ENCODE results near the gene CDH6.
A peak's percentile ranks its signal among the peaks of the same experiment; 100 is the strongest.

Gene CDH6

DNA sequence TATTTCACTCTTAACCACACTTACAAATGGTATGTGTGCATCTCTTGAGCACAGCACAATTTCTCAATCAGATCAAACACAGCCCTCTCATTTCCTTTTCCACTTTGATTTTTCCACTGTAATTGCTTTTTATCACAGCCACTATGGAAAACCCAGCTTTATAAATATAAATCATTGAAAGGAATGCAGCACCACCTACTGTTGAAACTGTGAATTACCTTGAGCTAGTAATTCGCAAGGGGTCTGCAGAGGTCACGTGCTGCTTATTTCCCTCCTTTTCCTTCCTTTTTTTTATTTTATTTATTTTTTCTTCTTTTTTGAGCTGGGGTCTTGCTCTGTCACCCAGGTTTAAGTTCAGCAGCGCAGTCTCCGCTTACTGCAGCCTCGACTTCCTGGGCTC lies 76.9 kb downstream of the CDH6 start:
- TF ChIP-seq CEBPB (IDR thresholded peaks at IDR 0.05): no peak
- TF ChIP-seq RAD21 (IDR thresholded peaks at IDR 0.05; ENCODE audit: low read depth): peak; percentile 39; the same call in 1 of the 2 replicates

DNA sequence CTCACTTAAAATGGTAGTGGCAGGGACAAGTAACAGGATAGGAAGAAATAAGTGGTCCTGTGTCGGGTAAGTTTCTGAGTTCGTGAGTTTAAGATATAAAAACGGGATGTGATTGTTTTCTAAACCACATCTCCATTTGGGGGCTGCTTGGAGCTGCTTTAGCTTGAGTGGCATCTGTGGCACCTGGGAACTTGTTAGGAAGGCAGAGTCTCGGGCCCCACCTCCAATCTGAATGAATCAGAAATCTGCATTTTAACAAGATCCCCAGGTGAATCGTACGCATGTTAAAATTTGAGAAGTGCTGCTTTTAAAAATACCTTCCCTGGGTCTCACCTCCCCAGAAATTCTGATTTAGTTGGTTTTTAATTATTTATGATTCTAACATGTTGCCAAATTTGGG lies 78.1 kb downstream of the CDH6 start:
- TF ChIP-seq EGR1 (IDR thresholded peaks at IDR 0.05) (no peak), TEAD4 (IDR thresholded peaks at IDR 0.05) (no peak), CEBPB (IDR thresholded peaks at IDR 0.05) (no peak), YY1 (IDR thresholded peaks at IDR 0.05; ENCODE audit: low read depth) (no peak), RAD21 (IDR thresholded peaks at IDR 0.05; ENCODE audit: low read depth) (no peak), TAF1 (IDR thresholded peaks at IDR 0.05; ENCODE audit: low read depth) (no peak), FOXM1 (IDR thresholded peaks at IDR 0.05; ENCODE audit: borderline replicate concordance, low read depth) (no peak), CREB1 (IDR thresholded peaks at IDR 0.05; ENCODE audit: low read depth) (no peak), ZBTB7A (IDR thresholded peaks at IDR 0.05; ENCODE audit: low read depth) (no peak)
- TF ChIP-seq, protein P1, sequence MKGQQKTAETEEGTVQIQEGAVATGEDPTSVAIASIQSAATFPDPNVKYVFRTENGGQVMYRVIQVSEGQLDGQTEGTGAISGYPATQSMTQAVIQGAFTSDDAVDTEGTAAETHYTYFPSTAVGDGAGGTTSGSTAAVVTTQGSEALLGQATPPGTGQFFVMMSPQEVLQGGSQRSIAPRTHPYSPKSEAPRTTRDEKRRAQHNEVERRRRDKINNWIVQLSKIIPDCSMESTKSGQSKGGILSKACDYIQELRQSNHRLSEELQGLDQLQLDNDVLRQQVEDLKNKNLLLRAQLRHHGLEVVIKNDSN (IDR thresholded peaks at IDR 0.05): no peak
- TF ChIP-seq, protein P2, sequence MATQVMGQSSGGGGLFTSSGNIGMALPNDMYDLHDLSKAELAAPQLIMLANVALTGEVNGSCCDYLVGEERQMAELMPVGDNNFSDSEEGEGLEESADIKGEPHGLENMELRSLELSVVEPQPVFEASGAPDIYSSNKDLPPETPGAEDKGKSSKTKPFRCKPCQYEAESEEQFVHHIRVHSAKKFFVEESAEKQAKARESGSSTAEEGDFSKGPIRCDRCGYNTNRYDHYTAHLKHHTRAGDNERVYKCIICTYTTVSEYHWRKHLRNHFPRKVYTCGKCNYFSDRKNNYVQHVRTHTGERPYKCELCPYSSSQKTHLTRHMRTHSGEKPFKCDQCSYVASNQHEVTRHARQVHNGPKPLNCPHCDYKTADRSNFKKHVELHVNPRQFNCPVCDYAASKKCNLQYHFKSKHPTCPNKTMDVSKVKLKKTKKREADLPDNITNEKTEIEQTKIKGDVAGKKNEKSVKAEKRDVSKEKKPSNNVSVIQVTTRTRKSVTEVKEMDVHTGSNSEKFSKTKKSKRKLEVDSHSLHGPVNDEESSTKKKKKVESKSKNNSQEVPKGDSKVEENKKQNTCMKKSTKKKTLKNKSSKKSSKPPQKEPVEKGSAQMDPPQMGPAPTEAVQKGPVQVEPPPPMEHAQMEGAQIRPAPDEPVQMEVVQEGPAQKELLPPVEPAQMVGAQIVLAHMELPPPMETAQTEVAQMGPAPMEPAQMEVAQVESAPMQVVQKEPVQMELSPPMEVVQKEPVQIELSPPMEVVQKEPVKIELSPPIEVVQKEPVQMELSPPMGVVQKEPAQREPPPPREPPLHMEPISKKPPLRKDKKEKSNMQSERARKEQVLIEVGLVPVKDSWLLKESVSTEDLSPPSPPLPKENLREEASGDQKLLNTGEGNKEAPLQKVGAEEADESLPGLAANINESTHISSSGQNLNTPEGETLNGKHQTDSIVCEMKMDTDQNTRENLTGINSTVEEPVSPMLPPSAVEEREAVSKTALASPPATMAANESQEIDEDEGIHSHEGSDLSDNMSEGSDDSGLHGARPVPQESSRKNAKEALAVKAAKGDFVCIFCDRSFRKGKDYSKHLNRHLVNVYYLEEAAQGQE (IDR thresholded peaks at IDR 0.05; ENCODE audit: low read depth): no peak

DNA sequence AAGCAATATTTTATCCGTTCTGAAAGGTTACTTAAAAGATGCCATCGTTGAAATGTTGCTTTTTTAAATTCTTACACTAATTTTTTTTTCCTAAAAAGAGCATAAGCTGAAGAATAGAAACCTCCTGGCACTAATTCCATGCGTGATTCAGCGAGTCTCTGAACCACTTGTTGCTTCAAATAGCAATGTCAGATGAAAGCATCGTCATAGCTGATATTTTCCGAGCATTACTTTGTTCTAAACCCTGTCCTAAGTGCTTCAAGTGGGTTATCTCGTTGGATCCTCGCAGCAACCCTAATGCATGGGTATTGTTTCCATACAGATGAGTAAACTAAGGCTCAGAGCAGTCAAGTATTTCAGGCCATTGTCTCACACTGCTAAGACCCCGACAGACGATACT lies 79.7 kb downstream of the CDH6 start:
- TF ChIP-seq YY1 (IDR thresholded peaks at IDR 0.05; ENCODE audit: low read depth) (no peak), CREB1 (IDR thresholded peaks at IDR 0.05; ENCODE audit: low read depth) (no peak), FOXM1 (IDR thresholded peaks at IDR 0.05; ENCODE audit: borderline replicate concordance, low read depth) (no peak), EGR1 (IDR thresholded peaks at IDR 0.05) (no peak), ZBTB7A (IDR thresholded peaks at IDR 0.05; ENCODE audit: low read depth) (no peak)
- TF ChIP-seq, protein P3, sequence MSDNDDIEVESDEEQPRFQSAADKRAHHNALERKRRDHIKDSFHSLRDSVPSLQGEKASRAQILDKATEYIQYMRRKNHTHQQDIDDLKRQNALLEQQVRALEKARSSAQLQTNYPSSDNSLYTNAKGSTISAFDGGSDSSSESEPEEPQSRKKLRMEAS (IDR thresholded peaks at IDR 0.05): no peak
- TF ChIP-seq, protein P2 (IDR thresholded peaks at IDR 0.05; ENCODE audit: low read depth): no peak

DNA sequence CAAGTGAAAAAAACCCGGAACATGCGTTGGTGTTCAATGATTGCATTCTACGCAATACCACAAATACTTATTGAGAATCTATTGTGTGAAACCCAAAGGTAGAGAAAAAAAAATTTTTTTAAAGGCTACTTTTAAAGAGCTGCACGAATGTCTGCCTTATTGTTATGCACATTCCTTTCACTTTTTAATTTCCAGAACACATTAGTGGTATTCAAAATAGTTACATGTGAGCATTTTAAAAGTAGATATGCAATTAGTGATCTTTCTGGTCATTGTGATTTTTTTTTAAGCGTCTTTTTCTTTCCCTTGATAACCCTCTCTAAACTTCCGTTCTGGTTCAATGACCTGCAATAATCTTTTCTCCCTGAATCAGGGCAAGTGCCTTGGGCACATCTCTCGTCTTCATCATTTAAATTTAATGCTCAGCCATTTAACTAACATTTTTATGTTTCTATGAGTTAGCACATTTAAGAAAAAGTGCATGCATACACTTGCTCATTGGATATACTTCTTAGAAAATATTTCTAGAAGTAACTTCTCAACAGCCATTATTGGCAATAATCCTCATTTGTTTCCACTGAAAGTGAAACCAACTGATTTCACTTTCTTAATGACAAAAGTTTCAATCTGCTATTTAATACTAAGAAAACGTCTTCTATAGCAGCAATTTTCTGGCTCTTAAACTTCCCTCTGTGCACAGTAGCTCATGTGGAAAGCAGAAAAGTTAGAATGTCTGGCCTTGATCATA lies 80.3 kb downstream of the CDH6 start:
- TF ChIP-seq YY1 (IDR thresholded peaks at IDR 0.05; ENCODE audit: low read depth) (no peak), EGR1 (IDR thresholded peaks at IDR 0.05) (no peak), TAF1 (IDR thresholded peaks at IDR 0.05; ENCODE audit: low read depth) (no peak), NFIC (IDR thresholded peaks at IDR 0.05) (no peak), TCF12 (IDR thresholded peaks at IDR 0.05; ENCODE audit: low read depth) (no peak), ZBTB7A (IDR thresholded peaks at IDR 0.05; ENCODE audit: low read depth) (no peak), CEBPB (IDR thresholded peaks at IDR 0.05) (no peak), EP300 (IDR thresholded peaks at IDR 0.05; ENCODE audit: borderline replicate concordance) (no peak), TEAD4 (IDR thresholded peaks at IDR 0.05) (no peak), RAD21 (IDR thresholded peaks at IDR 0.05; ENCODE audit: low read depth) (no peak), FOXM1 (IDR thresholded peaks at IDR 0.05; ENCODE audit: borderline replicate concordance, low read depth) (no peak), CREB1 (IDR thresholded peaks at IDR 0.05; ENCODE audit: low read depth) (no peak)
- TF ChIP-seq, protein P1 (IDR thresholded peaks at IDR 0.05): no peak
- TF ChIP-seq, protein P3 (IDR thresholded peaks at IDR 0.05): no peak
- TF ChIP-seq, protein P2 (IDR thresholded peaks at IDR 0.05; ENCODE audit: low read depth): no peak

Measured in Ishikawa (cell line).